HL-60 (cell line): ENCODE measurements around the gene DMAP1.

Experiments used
- POLR2AphosphoS5 ChIP-seq: IDR thresholded peaks from 2 replicates; pipeline ENCODE4 v1.6.1; 2012; ENCODE audit warnings: low read depth
- TF ChIP-seq, protein P1 (sequence below): IDR thresholded peaks from one replicate; pipeline ENCODE4 v1.5.1; 2011; ENCODE audit warnings: low read length, control low read depth, inconsistent platforms; ENCODE audit not compliant: insufficient read depth
- TF ChIP-seq, protein P2 (sequence below): IDR thresholded peaks from 2 replicates; pipeline ENCODE4 v1.6.1; 2012; ENCODE audit warnings: low read depth; ENCODE audit not compliant: insufficient replicate concordance

DNA sequence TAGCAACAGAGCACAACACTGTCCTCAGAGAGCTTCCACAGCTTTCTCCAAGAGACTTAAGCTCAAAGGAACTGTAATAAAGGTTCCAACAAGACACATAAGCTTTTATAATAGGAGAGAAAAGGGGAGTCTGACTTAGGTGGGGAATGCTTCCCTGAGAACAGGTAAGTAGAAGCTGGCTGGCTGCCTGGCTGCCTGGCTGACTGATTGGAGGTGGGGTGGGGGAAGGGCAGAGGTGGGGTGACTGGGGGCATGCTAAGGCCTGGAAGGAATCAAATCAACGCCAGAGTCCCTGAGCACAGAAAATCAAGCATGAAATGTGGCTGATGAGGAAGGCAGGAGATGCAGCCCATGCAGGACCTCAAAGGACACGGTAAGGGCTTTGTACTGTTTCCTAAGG, 45.8 kb downstream of the DMAP1 start:
- TF ChIP-seq, protein P1, sequence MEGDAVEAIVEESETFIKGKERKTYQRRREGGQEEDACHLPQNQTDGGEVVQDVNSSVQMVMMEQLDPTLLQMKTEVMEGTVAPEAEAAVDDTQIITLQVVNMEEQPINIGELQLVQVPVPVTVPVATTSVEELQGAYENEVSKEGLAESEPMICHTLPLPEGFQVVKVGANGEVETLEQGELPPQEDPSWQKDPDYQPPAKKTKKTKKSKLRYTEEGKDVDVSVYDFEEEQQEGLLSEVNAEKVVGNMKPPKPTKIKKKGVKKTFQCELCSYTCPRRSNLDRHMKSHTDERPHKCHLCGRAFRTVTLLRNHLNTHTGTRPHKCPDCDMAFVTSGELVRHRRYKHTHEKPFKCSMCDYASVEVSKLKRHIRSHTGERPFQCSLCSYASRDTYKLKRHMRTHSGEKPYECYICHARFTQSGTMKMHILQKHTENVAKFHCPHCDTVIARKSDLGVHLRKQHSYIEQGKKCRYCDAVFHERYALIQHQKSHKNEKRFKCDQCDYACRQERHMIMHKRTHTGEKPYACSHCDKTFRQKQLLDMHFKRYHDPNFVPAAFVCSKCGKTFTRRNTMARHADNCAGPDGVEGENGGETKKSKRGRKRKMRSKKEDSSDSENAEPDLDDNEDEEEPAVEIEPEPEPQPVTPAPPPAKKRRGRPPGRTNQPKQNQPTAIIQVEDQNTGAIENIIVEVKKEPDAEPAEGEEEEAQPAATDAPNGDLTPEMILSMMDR = no peak
- TF ChIP-seq, protein P2, sequence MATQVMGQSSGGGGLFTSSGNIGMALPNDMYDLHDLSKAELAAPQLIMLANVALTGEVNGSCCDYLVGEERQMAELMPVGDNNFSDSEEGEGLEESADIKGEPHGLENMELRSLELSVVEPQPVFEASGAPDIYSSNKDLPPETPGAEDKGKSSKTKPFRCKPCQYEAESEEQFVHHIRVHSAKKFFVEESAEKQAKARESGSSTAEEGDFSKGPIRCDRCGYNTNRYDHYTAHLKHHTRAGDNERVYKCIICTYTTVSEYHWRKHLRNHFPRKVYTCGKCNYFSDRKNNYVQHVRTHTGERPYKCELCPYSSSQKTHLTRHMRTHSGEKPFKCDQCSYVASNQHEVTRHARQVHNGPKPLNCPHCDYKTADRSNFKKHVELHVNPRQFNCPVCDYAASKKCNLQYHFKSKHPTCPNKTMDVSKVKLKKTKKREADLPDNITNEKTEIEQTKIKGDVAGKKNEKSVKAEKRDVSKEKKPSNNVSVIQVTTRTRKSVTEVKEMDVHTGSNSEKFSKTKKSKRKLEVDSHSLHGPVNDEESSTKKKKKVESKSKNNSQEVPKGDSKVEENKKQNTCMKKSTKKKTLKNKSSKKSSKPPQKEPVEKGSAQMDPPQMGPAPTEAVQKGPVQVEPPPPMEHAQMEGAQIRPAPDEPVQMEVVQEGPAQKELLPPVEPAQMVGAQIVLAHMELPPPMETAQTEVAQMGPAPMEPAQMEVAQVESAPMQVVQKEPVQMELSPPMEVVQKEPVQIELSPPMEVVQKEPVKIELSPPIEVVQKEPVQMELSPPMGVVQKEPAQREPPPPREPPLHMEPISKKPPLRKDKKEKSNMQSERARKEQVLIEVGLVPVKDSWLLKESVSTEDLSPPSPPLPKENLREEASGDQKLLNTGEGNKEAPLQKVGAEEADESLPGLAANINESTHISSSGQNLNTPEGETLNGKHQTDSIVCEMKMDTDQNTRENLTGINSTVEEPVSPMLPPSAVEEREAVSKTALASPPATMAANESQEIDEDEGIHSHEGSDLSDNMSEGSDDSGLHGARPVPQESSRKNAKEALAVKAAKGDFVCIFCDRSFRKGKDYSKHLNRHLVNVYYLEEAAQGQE = no peak
- no peak for TF ChIP-seq POLR2AphosphoS5
